22Rv1 (cell line): ENCODE measurements around the gene CNGB1.

ENCODE experiments used
- CTCF ChIP-seq: fragments of 450-650 bp; IDR thresholded peaks from 2 replicates; pipeline ENCODE4 v1.5.1; 2017; ENCODE audit warnings: mild to moderate bottlenecking
- ZFX ChIP-seq: fragments of 450-650 bp; IDR thresholded peaks from 2 replicates; pipeline ENCODE4 v1.6.1; 2017; ENCODE audit warnings: antibody characterized with exemption, borderline replicate concordance

GRCh38 chr16:57935904-57936303, 35.0 kb downstream of the CNGB1 start:
- TF ChIP-seq CTCF = no peak
- TF ChIP-seq ZFX = no peak
